Mesendoderm (in vitro differentiated cells): ENCODE data around the gene CLIP3.
A peak's percentile ranks its signal among the peaks of the same experiment; 100 is the strongest.

ENCODE experiments used
- DNase-seq: peaks from one replicate; pipeline ENCODE4 v3.0.0; 2013
- H2AK5ac ChIP-seq: 2 replicates; pipeline ENCODE4 v1.6.1; 2013; ENCODE audit warnings: low read length, inconsistent platforms
- H2BK120ac ChIP-seq: 2 replicates; pipeline ENCODE4 v1.6.1; 2013; ENCODE audit warnings: low read depth, mild to moderate bottlenecking, low read length, moderate library complexity, mixed read lengths
- H2BK15ac ChIP-seq: replicated peaks from 2 replicates; pipeline ENCODE4 v1.6.1; 2013; ENCODE audit warnings: low read depth, mild to moderate bottlenecking, moderate library complexity
- H2BK5ac ChIP-seq: 2 replicates; pipeline ENCODE4 v1.6.1; 2013; ENCODE audit warnings: low read length, inconsistent platforms
- H3K18ac ChIP-seq: 2 replicates; pipeline ENCODE4 v1.6.1; 2013; ENCODE audit warnings: mild to moderate bottlenecking, low read length, mixed read lengths
- H3K23ac ChIP-seq: one replicate; pipeline ENCODE4 v1.6.1; 2013; ENCODE audit warnings: low read length
- H3K27ac ChIP-seq: 2 replicates; pipeline ENCODE4 v1.5.1; 2013; ENCODE audit warnings: low read depth, mild to moderate bottlenecking, inconsistent platforms, low read length, moderate library complexity
- H3K27me3 ChIP-seq: 2 replicates; pipeline ENCODE4 v1.6.1; 2013; ENCODE audit warnings: low read length, control low read depth, mild to moderate bottlenecking, inconsistent platforms; ENCODE audit not compliant: insufficient read depth, poor library complexity
- H3K36me3 ChIP-seq: 2 replicates; pipeline ENCODE4 v1.6.1; 2013; ENCODE audit warnings: low read length, inconsistent platforms; ENCODE audit not compliant: control insufficient read depth, insufficient read depth
- H3K4ac ChIP-seq: one replicate; pipeline ENCODE4 v1.6.1; 2013; ENCODE audit warnings: low read depth, mild to moderate bottlenecking, low read length, moderate library complexity
- H3K4me1 ChIP-seq: 2 replicates; pipeline ENCODE4 v1.6.1; 2013; ENCODE audit warnings: low read depth, low read length, inconsistent platforms; ENCODE audit not compliant: control insufficient read depth
- H3K4me2 ChIP-seq: 2 replicates; pipeline ENCODE4 v1.6.1; 2013; ENCODE audit warnings: low read length
- H3K4me3 ChIP-seq: 2 replicates; pipeline ENCODE4 v1.5.1; 2013; ENCODE audit warnings: mild to moderate bottlenecking, low read length
- H3K56ac ChIP-seq: one replicate; pipeline ENCODE4 v1.6.1; 2013; ENCODE audit warnings: low read length
- H3K79me1 ChIP-seq: 2 replicates; pipeline ENCODE4 v1.6.1; 2013; ENCODE audit warnings: low read length, inconsistent platforms
- H3K79me2 ChIP-seq: 2 replicates; pipeline ENCODE4 v1.6.1; 2013; ENCODE audit warnings: mild to moderate bottlenecking, low read length; ENCODE audit not compliant: control insufficient read depth, insufficient read depth
- H3K9ac ChIP-seq: 2 replicates; pipeline ENCODE4 v1.6.1; 2013; ENCODE audit warnings: low read length, inconsistent platforms
- H4K5ac ChIP-seq: one replicate; pipeline ENCODE4 v1.6.1; 2013; ENCODE audit warnings: low read length
- H4K8ac ChIP-seq: one replicate; pipeline ENCODE4 v1.6.1; 2013; ENCODE audit warnings: low read depth, mild to moderate bottlenecking, control low read depth, low read length, moderate library complexity
- WGBS: extraction: QIAGEN DNeasy Blood & Tissue Kit; methylation state at CpG from one replicate; pipeline ENCODE4 v1.1.7; 2013; ENCODE audit warnings: low lambda C conversion rate, missing lambda C conversion rate; ENCODE audit not compliant: insufficient coverage; ENCODE audit errors: extremely low coverage; 5-methylcytosine and 5-hydroxymethylcytosine counted together

CLIP3 gene

GRCh38 chr19:36008336-36008978 lies 24.2 kb downstream of the CLIP3 start, which contains the start of gene SYNE4:
TSS of gene SYNE4 (minus strand) at chr19:36008813. CDS start at chr19:36008681, 132 bp downstream.
- no CpG with 5 or more reads among the region's 19 CpGs for WGBS
- Histone ChIP-seq H3K4me2 (peak within 1 kb of the TSS; percentile 58), H2BK5ac (peak within 1 kb of the TSS; percentile 77), H3K79me1 (peaks cover 10% of the 10 kb centered on the region), H4K5ac (no peak within 1 kb of the TSS), H3K56ac (peak within 1 kb of the TSS; percentile 96), H2AK5ac (peak within 1 kb of the TSS; percentile 97), H3K4ac (peak within 1 kb of the TSS; percentile 71), H3K4me1 (peaks cover 3% of the 10 kb centered on the region), H2BK15ac (no peak within 1 kb of the TSS), H3K4me3 (peak within 1 kb of the TSS; percentile 29), H2BK120ac (no peak within 1 kb of the TSS), H3K27ac (no peak within 1 kb of the TSS), H3K18ac (peak within 1 kb of the TSS; percentile 89), H3K79me2 (peaks cover 5% of the 10 kb centered on the region), H4K8ac (no peak within 1 kb of the TSS), H3K27me3 (no peaks in the 10 kb centered on the region), H3K9ac (peak within 1 kb of the TSS; percentile 91), H3K36me3 (no peaks in the 10 kb centered on the region), H3K23ac (peak within 1 kb of the TSS; percentile 92)
- DNase-seq = peak; percentile 93

- Histone ChIP-seq H3K23ac (no peak overlapping the region), H3K4me1 (no peaks in the 10 kb centered on the region), H3K56ac (no peak overlapping the region), H2BK5ac (no peak overlapping the region), H3K79me2 (peaks cover 3% of the 10 kb centered on the region), H3K27me3 (no peaks in the 10 kb centered on the region), H3K27ac (no peak overlapping the region), H4K8ac (no peak overlapping the region), H4K5ac (no peak overlapping the region), H3K4ac (no peak overlapping the region), H2BK15ac (no peak overlapping the region), H2BK120ac (no peak overlapping the region), H3K36me3 (no peaks in the 10 kb centered on the region), H3K4me3 (no peak overlapping the region), H2AK5ac (no peak overlapping the region), H3K79me1 (peaks cover 3% of the 10 kb centered on the region), H3K18ac (no peak overlapping the region), H3K4me2 (no peak overlapping the region), H3K9ac (no peak overlapping the region)
- DNase-seq = no peak
- no CpG with 5 or more reads among the region's 5 CpGs for WGBS
Measured at GRCh38 chr19:36006955-36007354, 25.7 kb downstream of the CLIP3 start.

GRCh38 chr19:36003284-36003683 lies 29.4 kb downstream of the CLIP3 start:
- no peak overlapping the region for H3K18ac ChIP-seq
- no CpG with 5 or more reads among the region's 4 CpGs for WGBS
- H2BK120ac ChIP-seq = no peak overlapping the region
- no peak overlapping the region for H2BK15ac ChIP-seq
- H3K4me3 ChIP-seq = no peak overlapping the region
- H3K4ac ChIP-seq = no peak overlapping the region
- H2BK5ac ChIP-seq = no peak overlapping the region
- no peaks in the 10 kb centered on the region for H3K4me1 ChIP-seq
- H2AK5ac ChIP-seq = no peak overlapping the region
- DNase-seq = no peak
- H3K36me3 ChIP-seq = peaks cover 6% of the 10 kb centered on the region
- no peaks in the 10 kb centered on the region for H3K27me3 ChIP-seq
- no peak overlapping the region for H3K27ac ChIP-seq
- H3K79me1 ChIP-seq = peaks cover 6% of the 10 kb centered on the region
- H4K8ac ChIP-seq = no peak overlapping the region
- H3K56ac ChIP-seq = no peak overlapping the region
- H3K23ac ChIP-seq = no peak overlapping the region
- no peak overlapping the region for H3K4me2 ChIP-seq
- no peak overlapping the region for H3K9ac ChIP-seq
- peaks cover 3% of the 10 kb centered on the region for H3K79me2 ChIP-seq
- no peak overlapping the region for H4K5ac ChIP-seq

GRCh38 chr19:36001605-36002004 lies 31.1 kb downstream of the CLIP3 start:
- Histone ChIP-seq H3K18ac (no peak overlapping the region), H4K8ac (no peak overlapping the region), H3K79me2 (no peaks in the 10 kb centered on the region), H3K36me3 (peaks cover 6% of the 10 kb centered on the region), H2BK15ac (no peak overlapping the region), H4K5ac (no peak overlapping the region), H3K27ac (no peak overlapping the region), H3K79me1 (peaks cover 5% of the 10 kb centered on the region), H2BK5ac (no peak overlapping the region), H2AK5ac (no peak overlapping the region), H3K4ac (no peak overlapping the region), H2BK120ac (no peak overlapping the region), H3K4me2 (no peak overlapping the region), H3K4me3 (no peak overlapping the region), H3K9ac (no peak overlapping the region), H3K4me1 (no peaks in the 10 kb centered on the region), H3K56ac (no peak overlapping the region), H3K23ac (no peak overlapping the region), H3K27me3 (no peaks in the 10 kb centered on the region)
- DNase-seq = no peak
- no CpG with 5 or more reads among the region's 3 CpGs for WGBS

- no peak overlapping the region for H3K27ac ChIP-seq
- H4K5ac ChIP-seq = no peak overlapping the region
- WGBS = no CpG with 5 or more reads among the region's 8 CpGs
- no peak overlapping the region for H2AK5ac ChIP-seq
- no peak overlapping the region for H3K9ac ChIP-seq
- peaks cover 12% of the 10 kb centered on the region for H3K79me1 ChIP-seq
- no peak overlapping the region for H3K23ac ChIP-seq
- H2BK15ac ChIP-seq = no peak overlapping the region
- peaks cover 6% of the 10 kb centered on the region for H3K36me3 ChIP-seq
- no peak overlapping the region for H2BK5ac ChIP-seq
- no peak overlapping the region for H4K8ac ChIP-seq
- no peak overlapping the region for H3K4ac ChIP-seq
- no peak overlapping the region for H3K56ac ChIP-seq
- H3K4me1 ChIP-seq = peaks cover 2% of the 10 kb centered on the region
- no peak for DNase-seq
- no peak overlapping the region for H3K18ac ChIP-seq
- H3K4me2 ChIP-seq = no peak overlapping the region
- no peak overlapping the region for H2BK120ac ChIP-seq
- H3K79me2 ChIP-seq = peaks cover 6% of the 10 kb centered on the region
- H3K4me3 ChIP-seq = no peak overlapping the region
- no peaks in the 10 kb centered on the region for H3K27me3 ChIP-seq
Measured at GRCh38 chr19:35996777-35997176, 35.9 kb downstream of the CLIP3 start.
